ENCODE data around the gene CISH. TPM values are rescaled to one million over a fixed set of nuclear protein-coding genes. Genes with fewer than 3 reads are reported as not detected.

Gene CISH
- total RNA-seq, 1 donor from 2014 or later = 0.32 TPM

- H3F3A ChIP-seq (ENCODE audit: low read depth) = peaks cover 35% of the 10 kb centered on the region
- DNase-seq (ENCODE audit: low spot score) = no peak
- no peak overlapping the region for H3K4me3 ChIP-seq
- H4K20me1 ChIP-seq (ENCODE audit: low read depth) = peaks cover 13% of the 10 kb centered on the region
- no peak overlapping the region for H3K4me3 Mint-ChIP-seq
- H3K27ac Mint-ChIP-seq = no peak overlapping the region
- no peak overlapping the region for H2AFZ ChIP-seq (replicated peaks)
- H3K27me3 Mint-ChIP-seq (ENCODE audit: insufficient read depth, low read depth) = peaks cover 15% of the 10 kb centered on the region
- H3K36me3 ChIP-seq = no peaks in the 10 kb centered on the region
- TF ChIP-seq, protein P1, sequence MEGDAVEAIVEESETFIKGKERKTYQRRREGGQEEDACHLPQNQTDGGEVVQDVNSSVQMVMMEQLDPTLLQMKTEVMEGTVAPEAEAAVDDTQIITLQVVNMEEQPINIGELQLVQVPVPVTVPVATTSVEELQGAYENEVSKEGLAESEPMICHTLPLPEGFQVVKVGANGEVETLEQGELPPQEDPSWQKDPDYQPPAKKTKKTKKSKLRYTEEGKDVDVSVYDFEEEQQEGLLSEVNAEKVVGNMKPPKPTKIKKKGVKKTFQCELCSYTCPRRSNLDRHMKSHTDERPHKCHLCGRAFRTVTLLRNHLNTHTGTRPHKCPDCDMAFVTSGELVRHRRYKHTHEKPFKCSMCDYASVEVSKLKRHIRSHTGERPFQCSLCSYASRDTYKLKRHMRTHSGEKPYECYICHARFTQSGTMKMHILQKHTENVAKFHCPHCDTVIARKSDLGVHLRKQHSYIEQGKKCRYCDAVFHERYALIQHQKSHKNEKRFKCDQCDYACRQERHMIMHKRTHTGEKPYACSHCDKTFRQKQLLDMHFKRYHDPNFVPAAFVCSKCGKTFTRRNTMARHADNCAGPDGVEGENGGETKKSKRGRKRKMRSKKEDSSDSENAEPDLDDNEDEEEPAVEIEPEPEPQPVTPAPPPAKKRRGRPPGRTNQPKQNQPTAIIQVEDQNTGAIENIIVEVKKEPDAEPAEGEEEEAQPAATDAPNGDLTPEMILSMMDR (IDR thresholded peaks at IDR 0.05) = no peak
- TF ChIP-seq EZH2phosphoT487 (IDR thresholded peaks at IDR 0.05) (no peak), EZH2 (IDR thresholded peaks at IDR 0.05) (no peak)
- no peak overlapping the region for H3K4me2 ChIP-seq
- no peak overlapping the region for H3K27ac ChIP-seq
- no peak overlapping the region for H3K9ac ChIP-seq
- no peaks in the 10 kb centered on the region for H3K27me3 ChIP-seq
- H3K4me1 ChIP-seq = peaks cover 34% of the 10 kb centered on the region
- peaks cover 13% of the 10 kb centered on the region for H3K36me3 Mint-ChIP-seq
- H3K9me3 ChIP-seq (ENCODE audit: low read depth) = no peaks in the 10 kb centered on the region
- H3K79me2 ChIP-seq (ENCODE audit: low read depth) = peaks cover 34% of the 10 kb centered on the region
- H3K9me3 Mint-ChIP-seq = no peaks in the 10 kb centered on the region
- H3K4me1 Mint-ChIP-seq = peaks cover 42% of the 10 kb centered on the region
Observed at GRCh38 chr3:50620820-50621219, 9.2 kb upstream of the CISH start.

- Mint-ChIP-seq H3K4me3 (peak overlapping the region; percentile 21), H3K9me3 (no peaks in the 10 kb centered on the region), H3K27ac (peak overlapping the region; percentile 85), H3K27me3 (ENCODE audit: insufficient read depth, low read depth) (peaks cover 16% of the 10 kb centered on the region), H3K36me3 (peaks cover 13% of the 10 kb centered on the region), H3K4me1 (peaks cover 39% of the 10 kb centered on the region)
- Histone ChIP-seq H3F3A (ENCODE audit: low read depth) (peaks cover 31% of the 10 kb centered on the region), H4K20me1 (ENCODE audit: low read depth) (peaks cover 9% of the 10 kb centered on the region), H3K79me2 (ENCODE audit: low read depth) (peaks cover 34% of the 10 kb centered on the region), H3K36me3 (no peaks in the 10 kb centered on the region), H3K4me2 (no peak overlapping the region), H3K27ac (no peak overlapping the region), H2AFZ (replicated peaks) (no peak overlapping the region), H3K4me1 (peaks cover 30% of the 10 kb centered on the region), H3K9ac (no peak overlapping the region), H3K9me3 (ENCODE audit: low read depth) (no peaks in the 10 kb centered on the region), H3K4me3 (no peak overlapping the region), H3K27me3 (peaks cover 2% of the 10 kb centered on the region)
- TF ChIP-seq EZH2 (IDR thresholded peaks at IDR 0.05) (no peak), EZH2phosphoT487 (IDR thresholded peaks at IDR 0.05) (no peak)
- TF ChIP-seq, protein P1 (IDR thresholded peaks at IDR 0.05) = no peak
- DNase-seq (ENCODE audit: low spot score) = no peak
Observed at GRCh38 chr3:50620420-50620819, 8.8 kb upstream of the CISH start.

GRCh38 chr3:50617911-50618481 is 6.4 kb upstream of the CISH start:
- H4K20me1 ChIP-seq (ENCODE audit: low read depth) = peaks cover 4% of the 10 kb centered on the region
- no peak overlapping the region for H3K9ac ChIP-seq
- DNase-seq (ENCODE audit: low spot score) = no peak
- peaks cover 36% of the 10 kb centered on the region for H3K4me1 Mint-ChIP-seq
- H3K4me3 Mint-ChIP-seq = peak overlapping the region; percentile 88
- no peaks in the 10 kb centered on the region for H3K36me3 ChIP-seq
- no peaks in the 10 kb centered on the region for H3K9me3 Mint-ChIP-seq
- no peak overlapping the region for H3K27ac ChIP-seq
- H3K4me3 ChIP-seq = peak overlapping the region; percentile 66
- no peak overlapping the region for H2AFZ ChIP-seq (replicated peaks)
- peaks cover 19% of the 10 kb centered on the region for H3K79me2 ChIP-seq (ENCODE audit: low read depth)
- peaks cover 27% of the 10 kb centered on the region for H3F3A ChIP-seq (ENCODE audit: low read depth)
- H3K4me1 ChIP-seq = peaks cover 15% of the 10 kb centered on the region
- peak overlapping the region; percentile 98 for H3K4me2 ChIP-seq
- TF ChIP-seq EZH2phosphoT487 (IDR thresholded peaks at IDR 0.05) (no peak), EZH2 (IDR thresholded peaks at IDR 0.05) (no peak)
- TF ChIP-seq, protein P1 (IDR thresholded peaks at IDR 0.05) = no peak
- H3K9me3 ChIP-seq (ENCODE audit: low read depth) = no peaks in the 10 kb centered on the region
- no peak overlapping the region for H3K27ac Mint-ChIP-seq
- H3K36me3 Mint-ChIP-seq = peaks cover 6% of the 10 kb centered on the region
- peaks cover 23% of the 10 kb centered on the region for H3K27me3 Mint-ChIP-seq (ENCODE audit: insufficient read depth, low read depth)
- peaks cover 20% of the 10 kb centered on the region for H3K27me3 ChIP-seq
